HepG2 (cell line): ENCODE measurements around the gene POU2AF3.

ENCODE experiments used
- CTCF ChIP-seq: sonication (generic); formaldehyde crosslinking; IDR thresholded peaks from 2 replicates; pipeline ENCODE4 v1.5.0; 2020; ENCODE audit warnings: mild to moderate bottlenecking, missing genetic modification reagents, moderate library complexity
- GLI4 ChIP-seq: sonication (generic); formaldehyde crosslinking; IDR thresholded peaks from 2 replicates; pipeline ENCODE4 v1.5.1; 2020; ENCODE audit warnings: missing genetic modification reagents, mild to moderate bottlenecking, moderate library complexity, borderline replicate concordance
- KLF13 ChIP-seq: sonication (generic); formaldehyde crosslinking; IDR thresholded peaks from 2 replicates; pipeline ENCODE4 v1.4.0; 2020; ENCODE audit warnings: mild to moderate bottlenecking, missing genetic modification reagents
- TARDBP ChIP-seq: sonication (generic); formaldehyde crosslinking; IDR thresholded peaks from 2 replicates; pipeline ENCODE4 v1.8.0; 2022; ENCODE audit warnings: mild to moderate bottlenecking, missing genetic modification reagents

- TF ChIP-seq TARDBP (no peak), KLF13 (no peak), GLI4 (CRISPR knock-in tag) (no peak), CTCF (CRISPR knock-in tag) (peak; percentile 56)
Observed at GRCh38 chr11:111308140-111308539, 9.8 kb downstream of the POU2AF3 start.
